OCI-LY7 (cell line): ENCODE results near the gene ACACA. TPM values are rescaled to one million over a fixed set of nuclear protein-coding genes. Genes with fewer than 3 reads are reported as not detected.

Experiments used
- BruUV-seq: library from RNA; stranded (reverse); fragments of 400-500 nt; replicated peaks from 2 replicates; lab custom pipeline; 2021; lab: Mats Ljungman, UMichigan
- CTCF ChIA-PET: fragments of 300-600 bp; sonication (Branson Sonifier 250); formaldehyde crosslinking; loops from one replicate; lab custom pipeline; 2022; ENCODE audit warnings: antibody characterized with exemption; ENCODE audit not compliant: unreplicated experiment; lab: Charles Lee
- POLR2A ChIA-PET: fragments of 300-600 bp; sonication (Branson Sonifier 250); formaldehyde crosslinking; loops from one replicate; lab custom pipeline; 2022; ENCODE audit warnings: antibody characterized with exemption; lab: Charles Lee
- DNase-seq: peaks from one replicate; pipeline ENCODE4 v3.0.0-alpha.2; 2015; ENCODE audit warnings: low spot score
- H2AFZ ChIP-seq: fragments of 200-600 bp; sonication (generic), shearing (Covaris generic); 2 replicates; pipeline ENCODE4 v1.6.1; 2014; ENCODE audit warnings: mild to moderate bottlenecking, antibody characterized with exemption, low read length, moderate library complexity
- H3K27ac ChIP-seq: fragments of 200-600 bp; sonication (generic); 2 replicates; pipeline ENCODE4 v1.5.1; 2014; ENCODE audit warnings: mixed run types, low read depth, mild to moderate bottlenecking, moderate library complexity, low read length, inconsistent platforms; ENCODE audit not compliant: poor library complexity, severe bottlenecking
- H3K36me3 ChIP-seq: fragments of 200-600 bp; sonication (generic); 2 replicates; pipeline ENCODE4 v1.6.1; 2014; ENCODE audit warnings: mild to moderate bottlenecking, antibody characterized with exemption, low read length, moderate library complexity, mixed read lengths; ENCODE audit not compliant: insufficient read depth
- H3K4me1 ChIP-seq: fragments of 200-600 bp; sonication (generic); 2 replicates; pipeline ENCODE4 v1.5.1; 2014; ENCODE audit warnings: mild to moderate bottlenecking, low read length; ENCODE audit not compliant: insufficient read depth, poor library complexity, severe bottlenecking
- H3K4me2 ChIP-seq: fragments of 200-600 bp; sonication (generic); 2 replicates; pipeline ENCODE4 v1.6.1; 2014; ENCODE audit warnings: mild to moderate bottlenecking, low read length
- H3K4me3 ChIP-seq: fragments of 200-600 bp; sonication (generic); 2 replicates; pipeline ENCODE4 v1.5.1; 2014; ENCODE audit warnings: mild to moderate bottlenecking, low read depth, low read length; ENCODE audit not compliant: poor library complexity, severe bottlenecking
- H3K79me2 ChIP-seq: fragments of 200-600 bp; sonication (generic); 2 replicates; pipeline ENCODE4 v1.6.1; 2016; ENCODE audit warnings: low read depth, mild to moderate bottlenecking, low read length, moderate library complexity, mixed read lengths; ENCODE audit not compliant: insufficient read depth
- H3K9me2 ChIP-seq: fragments of 200-600 bp; sonication (generic); 2 replicates; pipeline ENCODE4 v1.6.1; 2016; ENCODE audit warnings: mild to moderate bottlenecking, low read length, mixed read lengths; ENCODE audit not compliant: insufficient read depth
- H3K9me3 ChIP-seq: fragments of 200-600 bp; sonication (generic); 2 replicates; pipeline ENCODE4 v1.6.1; 2014; ENCODE audit warnings: mild to moderate bottlenecking, mixed run types, low read length, mixed read lengths
- H4K20me1 ChIP-seq: fragments of 200-600 bp; sonication (generic); 2 replicates; pipeline ENCODE4 v1.6.1; 2014; ENCODE audit warnings: mild to moderate bottlenecking, antibody characterized with exemption, low read length, moderate library complexity, mixed read lengths; ENCODE audit not compliant: insufficient read depth
- CTCF ChIP-seq: fragments of 200-600 bp; sonication (generic); conservative IDR thresholded peaks from 2 replicates; pipeline ENCODE4 v1.5.1; 2014; ENCODE audit warnings: mild to moderate bottlenecking, antibody characterized with exemption, low read length, moderate library complexity, mixed read lengths
- EZH2phosphoT487 ChIP-seq: fragments of 200-600 bp; sonication (generic); IDR thresholded peaks from 2 replicates; pipeline ENCODE4 v1.6.1; 2018; ENCODE audit warnings: low read depth, borderline replicate concordance, mild to moderate bottlenecking, mixed run types, antibody characterized with exemption, low read length, moderate library complexity, mixed read lengths
- intact Hi-C: fragments of 100-400 bp; cut with micrococcal nuclease; formaldehyde crosslinking; loops from one replicate; pipeline ENCODE4 v1.10.0; 2022; ENCODE audit not compliant: unreplicated experiment
- total RNA-seq, 2 experiments: library from RNA; depleted of rRNA in 1 of 2; stranded (reverse); fragments of >200 nt in 1 of 2; shearing (Covaris generic) in 1 of 2; gene quantifications; 2 replicates each; pipeline ENCODE4 v1.2.3, GENCODE V29; 2014 to 2022

Gene ACACA
- total RNA-seq, 2 experiments from 2014 or later, result 32.1 to 98.3 TPM

GRCh38 chr17:37233036-37233435, 173.6 kb downstream of the ACACA start:
- no peaks in the 10 kb centered on the region for H3K79me2 ChIP-seq
- no peaks in the 10 kb centered on the region for H3K9me3 ChIP-seq
- no TSS peak for BruUV-seq
- ChIA-PET CTCF (no interaction called here), POLR2A (no interaction called here)
- TF ChIP-seq EZH2phosphoT487 (no peak), CTCF (no peak)
- no peak overlapping the region for H3K4me3 ChIP-seq
- no peaks in the 10 kb centered on the region for H3K9me2 ChIP-seq
- DNase-seq, result no peak
- H3K4me1 ChIP-seq, result no peaks in the 10 kb centered on the region
- H4K20me1 ChIP-seq, result no peaks in the 10 kb centered on the region
- no peak overlapping the region for H3K27ac ChIP-seq
- no peak overlapping the region for H2AFZ ChIP-seq
- intact Hi-C loops, result no loop called here
- H3K36me3 ChIP-seq, result peaks cover 78% of the 10 kb centered on the region
- H3K4me2 ChIP-seq, result no peak overlapping the region

GRCh38 chr17:37231887-37232286, 174.7 kb downstream of the ACACA start:
- Histone ChIP-seq H3K27ac (no peak overlapping the region), H4K20me1 (no peaks in the 10 kb centered on the region), H3K9me3 (no peaks in the 10 kb centered on the region), H3K36me3 (peaks cover 67% of the 10 kb centered on the region), H3K4me2 (no peak overlapping the region), H3K4me3 (no peak overlapping the region), H3K79me2 (no peaks in the 10 kb centered on the region), H3K9me2 (no peaks in the 10 kb centered on the region), H3K4me1 (no peaks in the 10 kb centered on the region), H2AFZ (no peak overlapping the region)
- intact Hi-C loops, result no loop called here
- TF ChIP-seq CTCF (no peak), EZH2phosphoT487 (no peak)
- DNase-seq, result no peak
- POLR2A ChIA-PET, result interaction anchor here (0.6 kb wide), 1 partner anchor 127 kb away, joined by 3 read pairs; no protein-coding TSS in a partner anchor
- CTCF ChIA-PET, result no interaction called here
- BruUV-seq, result no TSS peak

GRCh38 chr17:37230633-37231032, 176.0 kb downstream of the ACACA start:
- no TSS peak for BruUV-seq
- intact Hi-C loops, result no loop called here

More at GRCh38 chr17:37230633-37231032, 176.0 kb downstream of the ACACA start:
- TF ChIP-seq CTCF (no peak), EZH2phosphoT487 (no peak)
- POLR2A ChIA-PET, result interaction anchor here (0.6 kb wide), 1 partner anchor 84 kb away, joined by 7 read pairs; no protein-coding TSS in a partner anchor
- Histone ChIP-seq H2AFZ (no peak overlapping the region), H4K20me1 (no peaks in the 10 kb centered on the region), H3K4me3 (no peak overlapping the region), H3K36me3 (peaks cover 66% of the 10 kb centered on the region), H3K9me3 (no peaks in the 10 kb centered on the region), H3K9me2 (no peaks in the 10 kb centered on the region), H3K4me2 (no peak overlapping the region), H3K4me1 (no peaks in the 10 kb centered on the region), H3K27ac (no peak overlapping the region), H3K79me2 (no peaks in the 10 kb centered on the region)
- CTCF ChIA-PET, result no interaction called here
- no peak for DNase-seq
